H1 (cell line): Measurements from ENCODE around the gene ATF7. TPM values are rescaled to one million over a fixed set of nuclear protein-coding genes. Genes with fewer than 3 reads are reported as not detected.

Source experiments
- CEBPB ChIP-seq: IDR thresholded peaks from 2 replicates; pipeline ENCODE4 v1.6.1; 2012; ENCODE audit warnings: low read depth, low read length
- GTF2F1 ChIP-seq: IDR thresholded peaks from 2 replicates; pipeline ENCODE4 v1.6.1; 2012; ENCODE audit warnings: low read depth, low read length, improper control_type of control experiment, borderline replicate concordance
- RNF2 ChIP-seq: fragments of 200-900, 300-1000 bp; sonication (generic); IDR thresholded peaks from 2 replicates; pipeline ENCODE4 v1.7.1; 2016; ENCODE audit warnings: borderline replicate concordance, low read depth, mild to moderate bottlenecking, antibody characterized with exemption, low read length; ENCODE audit not compliant: poor library complexity, severe bottlenecking; ENCODE audit errors: missing control alignments
- SIX5 ChIP-seq: IDR thresholded peaks from 2 replicates; pipeline ENCODE4 v1.6.1; 2011; ENCODE audit warnings: mild to moderate bottlenecking, low read depth, low read length
- SUZ12 ChIP-seq: fragments of 200-600 bp; sonication (generic); IDR thresholded peaks from 2 replicates; pipeline ENCODE4 v1.6.1; 2012; ENCODE audit warnings: mild to moderate bottlenecking, inconsistent platforms, low read length, moderate library complexity, mixed read lengths
- polyA plus RNA-seq, 7 experiments: library from polyadenylated mRNA; depleted of rRNA in 3 of 7; stranded (reverse) in 5 of 7; unstranded in 2 of 7; fragments of >200 nt in 5 of 7; fragments of 200-250 nt in 2 of 7; gene quantifications; 1 replicate in 5 of 7; 2 replicates in 1 of 7; 4 replicates in 1 of 7; pipeline versions ENCODE4 v1.2.1 to v1.2.3, GENCODE V29; 2011 to 2013; ENCODE audit warnings: missing spikeins in 2 of 7, mixed read lengths in 2 of 7
- total RNA-seq: library from RNA; stranded (reverse); fragmentation: NEBNext Ultra II Directional; extraction: Animal tissue kit (Norgen Biotek cat#: 25700); gene quantifications from 2 replicates; pipeline ENCODE4 v1.2.1, GENCODE V29; 2021

The ATF7 gene
- total and polyA plus RNA-seq, 2 of the 8 experiments (the other 6 are each of a cell fraction or from before 2014, with no cell fraction given): 10.1 to 16.6 TPM

- TF ChIP-seq SUZ12: no peak
- no peak for TF ChIP-seq GTF2F1
- no peak for TF ChIP-seq CEBPB
- no peak for TF ChIP-seq SIX5
- TF ChIP-seq RNF2: no peak
These were observed 35.5 kb downstream of the ATF7 start (continued) for GRCh38 chr12:53590652-53591051.
